Heart right ventricle (tissue), 16 donors: ENCODE results near the gene TRPM5. TPM values are rescaled to one million over a fixed set of nuclear protein-coding genes. Genes with fewer than 3 reads are reported as not detected.

Experiments used
- ATAC-seq, 8 donors: fragments of 200-7000 bp; cut with Tn5 transposase; one replicate each; pipeline ENCODE4 v1.9.1; 2020; ENCODE audit warnings: mild to moderate bottlenecking in 8 of 8, moderate library complexity in 8 of 8, moderate number of reproducible peaks in 1 of 8
- DNase-seq, 2 donors: peaks; one replicate each; pipeline ENCODE4 v3.0.0-alpha.2; 2020
- H3K27ac ChIP-seq, 10 donors: fragments of 200-600 bp; sonication (generic) in 2 of 10; one replicate each; pipeline versions ENCODE4 v1.5.0 to v1.8.0; 2020 to 2022; ENCODE audit warnings: mild to moderate bottlenecking in 3 of 10
- H3K27me3 ChIP-seq, 7 donors: fragments of 200-600 bp; one replicate each; pipeline ENCODE4 v1.8.0; 2021 to 2022; ENCODE audit warnings: mild to moderate bottlenecking in 2 of 7
- H3K36me3 ChIP-seq, 9 donors: fragments of 200-600 bp; sonication (generic) in 1 of 9; one replicate each; pipeline versions ENCODE4 v1.5.0 to v1.8.0; 2020 to 2022; ENCODE audit warnings: mild to moderate bottlenecking in 2 of 9
- H3K4me1 ChIP-seq, 9 donors: fragments of 200-600 bp; sonication (generic) in 1 of 9; one replicate each; pipeline versions ENCODE4 v1.5.0 to v1.8.0; 2020 to 2022; ENCODE audit warnings: mild to moderate bottlenecking in 4 of 9
- H3K4me3 ChIP-seq, 10 donors: fragments of 200-600 bp; sonication (generic) in 2 of 10; one replicate each; pipeline versions ENCODE4 v1.5.0 to v1.8.0; 2020 to 2022; ENCODE audit warnings: mild to moderate bottlenecking in 7 of 10, moderate library complexity in 2 of 10
- H3K9me3 ChIP-seq, 11 donors: fragments of 200-600 bp in 10 of 11; sonication (generic) in 2 of 11; one replicate each; pipeline versions ENCODE4 v1.5.0 to v1.8.0; 2013 to 2022; ENCODE audit warnings: mild to moderate bottlenecking in 2 of 11, control low read depth in 1 of 11, moderate library complexity in 1 of 11
- WGBS, 2 donors: extraction: QIAGEN DNeasy Blood & Tissue Kit; methylation state at CpG; one replicate each; pipeline ENCODE4 v1.1.7; 2013; ENCODE audit warnings: inconsistent platforms in 1 of 2; 5-methylcytosine and 5-hydroxymethylcytosine counted together
- intact Hi-C, 10 donors: fragments of 100-400 bp; cut with DNase I; formaldehyde crosslinking; loops; one replicate each; pipeline versions ENCODE4 v1.11.1 to v1.14.2; 2022
- polyA plus RNA-seq, 2 donors: library from polyadenylated mRNA; stranded (reverse); fragments of 200-250 nt; gene quantifications; one replicate each; pipeline ENCODE4 v1.2.3, GENCODE V29; 2013
- total RNA-seq, 10 donors: library from RNA; stranded (reverse); fragmentation: NEBNext Ultra II Directional in 3 of 10; extraction: Animal tissue kit (Norgen Biotek cat#: 25700) in 3 of 10; gene quantifications; one replicate each; pipeline versions ENCODE4 v1.2.1 to v1.2.4, GENCODE V29; 2021 to 2023
- TF ChIP-seq, protein P1 (sequence below), 9 donors: fragments of 200-600 bp; sonication (generic) in 2 of 9; IDR thresholded peaks; one replicate each; pipeline versions ENCODE4 v1.5.0 to v1.8.0; 2021 to 2022; ENCODE audit warnings: antibody characterized with exemption in 9 of 9, mild to moderate bottlenecking in 5 of 9, moderate library complexity in 1 of 9
- donor health status: Arrhythmogenic right ventricular cardiomyopathy.
- donor health status: ischemic (EF 13 %, LVEDD 7.1; RV severe dilation, severe dysfunction).
- donor health status: healthy with polysubstance abuse.
- donor health status: DM: no; HTN: yes; CAD: no.
- donor health status: DM: no; HTN: no; CAD: no.
- donor health status: ischemic (EF 25% LVEDD 6.9; RV normal size, moderate dysfunction).
- donor health status: ischemic (EF 25% LVEDD 5.7; RV mildly dilated, moderate dysfunction).
- donor health status: healthy.
- donor health status: DM: yes; HTN: yes; CAD: no.
- donor health status: Ischemic cardiomyopathy.
- donor health status: ischemic (EF 35%, LVEDD 5.7; RV mildly dilated, moderate dysfunction).
- donor health status: nonischemic (EF 11% LVEDD 7.7; RV severe dilation, severe dysfunction).
- donor health status: DM: yes; HTN: yes; CAD: no.
- donor health status: PGD.
- donor health status: ischemic (EF 29% LVEDD 5.4; RV normal size, mild dysfunction).
- donor health status: nonischemic (EF 23%, LVEDD 6.1; RV moderate dilation, normal function).

TRPM5 gene
- total and polyA plus RNA-seq, 12 donors = not detected

GRCh38 chr11:2468363-2469235 is 24.3 kb upstream of the TRPM5 start:
- 81 to 86% methylated on average over 21 of the region's 21 CpGs for WGBS, 2 donors
- DNase-seq (no peak), ATAC-seq (no peak)
- Histone ChIP-seq H3K27me3 (no peaks in the 10 kb centered on the region), H3K9me3 (no peaks in the 10 kb centered on the region), H3K36me3 (no peaks in the 10 kb centered on the region), H3K27ac (no peak overlapping the region), H3K4me1 (peaks cover 5 to 49% (median 24%) of the 10 kb centered on the region in 9 donors), H3K4me3 (no peak overlapping the region)
- intact Hi-C loops = no loop called here
- TF ChIP-seq, protein P1, sequence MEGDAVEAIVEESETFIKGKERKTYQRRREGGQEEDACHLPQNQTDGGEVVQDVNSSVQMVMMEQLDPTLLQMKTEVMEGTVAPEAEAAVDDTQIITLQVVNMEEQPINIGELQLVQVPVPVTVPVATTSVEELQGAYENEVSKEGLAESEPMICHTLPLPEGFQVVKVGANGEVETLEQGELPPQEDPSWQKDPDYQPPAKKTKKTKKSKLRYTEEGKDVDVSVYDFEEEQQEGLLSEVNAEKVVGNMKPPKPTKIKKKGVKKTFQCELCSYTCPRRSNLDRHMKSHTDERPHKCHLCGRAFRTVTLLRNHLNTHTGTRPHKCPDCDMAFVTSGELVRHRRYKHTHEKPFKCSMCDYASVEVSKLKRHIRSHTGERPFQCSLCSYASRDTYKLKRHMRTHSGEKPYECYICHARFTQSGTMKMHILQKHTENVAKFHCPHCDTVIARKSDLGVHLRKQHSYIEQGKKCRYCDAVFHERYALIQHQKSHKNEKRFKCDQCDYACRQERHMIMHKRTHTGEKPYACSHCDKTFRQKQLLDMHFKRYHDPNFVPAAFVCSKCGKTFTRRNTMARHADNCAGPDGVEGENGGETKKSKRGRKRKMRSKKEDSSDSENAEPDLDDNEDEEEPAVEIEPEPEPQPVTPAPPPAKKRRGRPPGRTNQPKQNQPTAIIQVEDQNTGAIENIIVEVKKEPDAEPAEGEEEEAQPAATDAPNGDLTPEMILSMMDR (IDR thresholded peaks at IDR 0.05) = no peak

- Histone ChIP-seq H3K9me3 (no peaks in the 10 kb centered on the region), H3K36me3 (no peaks in the 10 kb centered on the region), H3K4me1 (peaks cover 6 to 52% (median 24%) of the 10 kb centered on the region in 9 donors), H3K4me3 (no peak overlapping the region), H3K27ac (no peak overlapping the region), H3K27me3 (no peaks in the 10 kb centered on the region)
- TF ChIP-seq, protein P1 (IDR thresholded peaks at IDR 0.05) = no peak
- ATAC-seq (no peak), DNase-seq (no peak)
- intact Hi-C loops = no loop called here
- 89 to 91% methylated on average over 7 of the region's 7 CpGs for WGBS, 2 donors
Measured at GRCh38 chr11:2467695-2468055, 23.4 kb upstream of the TRPM5 start.

- TF ChIP-seq, protein P1 (IDR thresholded peaks at IDR 0.05) = no peak
- no peak for ATAC-seq
- H3K36me3 ChIP-seq = no peaks in the 10 kb centered on the region
- 80 to 81% methylated on average over 16 of the region's 16 CpGs for WGBS, 2 donors
- no peak overlapping the region for H3K4me3 ChIP-seq
- peak overlapping the region in 1 of 10 donors; percentile 29 for H3K27ac ChIP-seq
- peaks cover 8 to 58% (median 27%) of the 10 kb centered on the region in 9 donors for H3K4me1 ChIP-seq
- no peaks in the 10 kb centered on the region for H3K9me3 ChIP-seq
- intact Hi-C loops = no loop called here
- H3K27me3 ChIP-seq = no peaks in the 10 kb centered on the region
- DNase-seq = no peak
Measured at GRCh38 chr11:2466869-2467694, 22.8 kb upstream of the TRPM5 start.

DNA sequence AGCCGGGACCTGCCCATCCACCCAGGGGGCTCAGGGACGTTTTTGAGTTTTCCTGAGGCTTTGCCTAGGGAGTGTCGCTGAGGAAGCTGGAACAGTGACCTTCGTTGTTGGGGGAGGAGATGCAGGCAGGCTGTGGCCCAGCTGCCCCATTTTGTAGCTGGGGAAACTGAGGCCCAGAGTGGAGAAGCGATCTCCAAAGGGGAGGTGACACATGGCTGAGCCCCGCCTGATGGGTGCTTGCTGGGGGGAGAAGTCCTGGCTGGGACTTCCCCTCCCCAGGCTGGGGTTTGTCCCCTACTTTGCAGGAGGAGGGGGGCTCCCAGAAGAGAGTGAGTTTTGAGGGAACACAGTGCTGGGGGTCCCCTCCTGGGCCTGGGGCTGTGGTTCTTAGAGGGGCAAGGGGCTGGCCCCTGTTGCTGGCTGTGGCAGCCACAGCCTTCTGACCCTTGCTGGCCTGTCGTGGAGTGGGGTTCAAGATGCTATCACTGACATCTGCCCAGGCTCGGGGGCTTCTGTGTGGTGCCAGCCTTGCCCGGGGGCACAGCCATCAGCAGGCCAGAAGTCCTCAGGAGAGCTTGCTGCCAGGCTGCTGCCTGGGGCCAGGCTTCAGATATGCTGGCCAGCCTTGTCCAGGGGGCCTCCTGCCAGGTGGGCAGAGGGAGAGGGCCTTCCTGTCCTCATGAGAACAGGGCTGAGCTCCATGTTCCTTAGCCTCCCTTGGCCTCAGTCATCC is 21.9 kb upstream of the TRPM5 start:
- no peaks in the 10 kb centered on the region for H3K36me3 ChIP-seq
- H3K4me1 ChIP-seq = peaks cover 8 to 66% (median 31%) of the 10 kb centered on the region in 9 donors
- H3K27me3 ChIP-seq = no peaks in the 10 kb centered on the region
- TF ChIP-seq, protein P1 (IDR thresholded peaks at IDR 0.05) = no peak
- H3K9me3 ChIP-seq = no peaks in the 10 kb centered on the region
- ATAC-seq = no peak
- no peak for DNase-seq
- peak overlapping the region in 6 of 10 donors; percentile 26 to 92 (median 48) for H3K27ac ChIP-seq
- 73 to 75% methylated on average over 9 of the region's 9 CpGs for WGBS, 2 donors
- intact Hi-C loops = no loop called here
- H3K4me3 ChIP-seq = no peak overlapping the region
